IMR-90 (cell line): ENCODE results near the gene BTNL8. TPM values are rescaled to one million over a fixed set of nuclear protein-coding genes. Genes with fewer than 3 reads are reported as not detected.

Experiments used
- ATAC-seq: fragments of 200-7000 bp; cut with Tn5 transposase; 2 replicates; pipeline ENCODE4 v1.9.1; 2020; ENCODE audit warnings: low read depth, mild to moderate bottlenecking, moderate library complexity
- BruUV-seq: library from RNA; stranded (reverse); fragments of 400-500 nt; replicated peaks from 2 replicates; lab custom pipeline; 2021; lab: Mats Ljungman, UMichigan
- CTCF ChIA-PET: fragments of 300-600 bp; formaldehyde crosslinking; extraction: SDS; loops from one replicate; lab custom pipeline; 2021; ENCODE audit warnings: antibody characterized with exemption; lab: Yijun Ruan, JAX
- POLR2A ChIA-PET: fragments of 300-600 bp; sonication (Branson Sonifier 250); formaldehyde crosslinking; loops from one replicate; lab custom pipeline; 2022; ENCODE audit warnings: antibody characterized with exemption; ENCODE audit not compliant: unreplicated experiment; lab: Charles Lee
- DNase-seq: peaks from one replicate; pipeline ENCODE4 v3.0.0; 2013
- H2AFZ ChIP-seq: replicated peaks from 2 replicates; pipeline ENCODE3; 2013; ENCODE audit warnings: low read length, mild to moderate bottlenecking; ENCODE audit not compliant: poor library complexity
- H2AK5ac ChIP-seq: 2 replicates; pipeline ENCODE4 v1.6.1; 2013; ENCODE audit warnings: low read depth, low read length, inconsistent platforms
- H2AK9ac ChIP-seq: replicated peaks from 2 replicates; pipeline ENCODE3; 2013; ENCODE audit warnings: mild to moderate bottlenecking, low read depth, low read length, moderate library complexity; ENCODE audit not compliant: poor library complexity
- H2BK120ac ChIP-seq: 2 replicates; pipeline ENCODE4 v1.6.1; 2013; ENCODE audit warnings: low read depth, low read length, inconsistent platforms
- H2BK15ac ChIP-seq: 3 replicates; pipeline ENCODE4 v1.6.1; 2013; ENCODE audit warnings: low read depth, low read length, inconsistent platforms
- H2BK20ac ChIP-seq: 2 replicates; pipeline ENCODE4 v1.6.1; 2013; ENCODE audit warnings: low read depth, mild to moderate bottlenecking, inconsistent platforms, low read length, moderate library complexity
- H2BK5ac ChIP-seq: 2 replicates; pipeline ENCODE4 v1.6.1; 2013; ENCODE audit warnings: mild to moderate bottlenecking, low read depth, low read length, inconsistent platforms; ENCODE audit not compliant: poor library complexity, severe bottlenecking
- H3K14ac ChIP-seq: replicated peaks from 2 replicates; pipeline ENCODE4 v1.6.1; 2013; ENCODE audit warnings: low read depth, low read length, inconsistent platforms
- H3K18ac ChIP-seq: 2 replicates; pipeline ENCODE4 v1.6.1; 2013; ENCODE audit warnings: low read depth, low read length, control low read depth
- H3K23ac ChIP-seq: 2 replicates; pipeline ENCODE4 v1.6.1; 2013; ENCODE audit warnings: low read depth, low read length, inconsistent platforms
- H3K27ac ChIP-seq: 2 replicates; pipeline ENCODE4 v1.5.1; 2013; ENCODE audit warnings: mild to moderate bottlenecking, control low read depth, low read length; ENCODE audit not compliant: insufficient read depth
- H3K27me3 ChIP-seq: 2 replicates; pipeline ENCODE4 v1.6.1; 2013; ENCODE audit warnings: low read length; ENCODE audit not compliant: control insufficient read depth, insufficient read depth
- H3K36me3 ChIP-seq: 2 replicates; pipeline ENCODE4 v1.6.1; 2013; ENCODE audit warnings: low read length, mixed read lengths; ENCODE audit not compliant: control insufficient read depth, insufficient read depth
- H3K4ac ChIP-seq: 2 replicates; pipeline ENCODE4 v1.6.1; 2013; ENCODE audit warnings: low read depth, low read length, inconsistent platforms
- H3K4me1 ChIP-seq: 2 replicates; pipeline ENCODE4 v1.6.1; 2013; ENCODE audit warnings: low read length, mixed read lengths; ENCODE audit not compliant: control insufficient read depth, insufficient read depth
- H3K4me2 ChIP-seq: 2 replicates; pipeline ENCODE4 v1.6.1; 2013; ENCODE audit warnings: low read depth, mild to moderate bottlenecking, control low read depth, low read length, moderate library complexity
- H3K4me3 ChIP-seq: 2 replicates; pipeline ENCODE4 v1.5.1; 2013; ENCODE audit warnings: low read depth, mild to moderate bottlenecking, control low read depth, low read length, moderate library complexity; ENCODE audit not compliant: insufficient read depth
- H3K56ac ChIP-seq: 2 replicates; pipeline ENCODE4 v1.6.1; 2013; ENCODE audit warnings: low read length, inconsistent platforms; ENCODE audit not compliant: insufficient read depth; ENCODE audit errors: extremely low read depth
- H3K79me1 ChIP-seq, 2 experiments: 2 replicates each; pipeline ENCODE4 v1.6.1; 2013; ENCODE audit warnings: low read length in 2 of 2, inconsistent platforms in 1 of 2, low read depth in 1 of 2
- H3K9ac ChIP-seq: 2 replicates; pipeline ENCODE4 v1.6.1; 2013; ENCODE audit warnings: low read depth, low read length, control low read depth
- H3K9me1 ChIP-seq: 2 replicates; pipeline ENCODE4 v1.6.1; 2013; ENCODE audit warnings: low read length, inconsistent platforms; ENCODE audit not compliant: insufficient read depth
- H3K9me3 ChIP-seq: 2 replicates; pipeline ENCODE4 v1.6.1; 2013; ENCODE audit warnings: low read length; ENCODE audit not compliant: control insufficient read depth, insufficient read depth
- H4K20me1 ChIP-seq: 2 replicates; pipeline ENCODE4 v1.6.1; 2013; ENCODE audit warnings: low read length, inconsistent platforms; ENCODE audit not compliant: insufficient read depth
- H4K5ac ChIP-seq: 2 replicates; pipeline ENCODE4 v1.6.1; 2013; ENCODE audit warnings: mild to moderate bottlenecking, low read depth, low read length, control low read depth
- H4K8ac ChIP-seq, 2 experiments: 2 replicates each; pipeline ENCODE4 v1.6.1; 2013; ENCODE audit warnings: low read depth in 2 of 2, low read length in 2 of 2, control low read depth in 1 of 2, inconsistent platforms in 1 of 2
- H4K91ac ChIP-seq: 2 replicates; pipeline ENCODE4 v1.6.1; 2013; ENCODE audit warnings: low read depth, low read length, inconsistent platforms; ENCODE audit not compliant: insufficient read depth
- BHLHE40 ChIP-seq: fragments of 150-350 bp; IDR thresholded peaks from 2 replicates; pipeline ENCODE4 v1.6.1; 2016; ENCODE audit warnings: mild to moderate bottlenecking, low read depth, low read length
- CEBPB ChIP-seq: IDR thresholded peaks from 2 replicates; pipeline ENCODE4 v1.6.1; 2012; ENCODE audit warnings: low read depth, low read length, improper control_type of control experiment
- CHD1 ChIP-seq: IDR thresholded peaks from 2 replicates; pipeline ENCODE4 v1.6.1; 2012; ENCODE audit warnings: low read depth, low read length, improper control_type of control experiment
- CTCF ChIP-seq: conservative IDR thresholded peaks from 2 replicates; pipeline ENCODE4 v1.5.1; 2012; ENCODE audit warnings: mild to moderate bottlenecking, low read depth, low read length, improper control_type of control experiment
- ELK1 ChIP-seq: fragments of 150-350 bp; IDR thresholded peaks from 2 replicates; pipeline ENCODE4 v1.6.1; 2016; ENCODE audit warnings: low read depth, mild to moderate bottlenecking, low read length, moderate library complexity, borderline replicate concordance
- FOS ChIP-seq: fragments of 150-350 bp; IDR thresholded peaks from 2 replicates; pipeline ENCODE4 v1.6.1; 2016; ENCODE audit warnings: low read depth, low read length
- MAFK ChIP-seq: IDR thresholded peaks from 2 replicates; pipeline ENCODE4 v1.6.1; 2012; ENCODE audit warnings: low read depth, low read length, improper control_type of control experiment
- MAZ ChIP-seq: IDR thresholded peaks from 2 replicates; pipeline ENCODE4 v1.6.1; 2012; ENCODE audit warnings: low read depth, mild to moderate bottlenecking, low read length, improper control_type of control experiment, moderate library complexity, borderline replicate concordance
- MXI1 ChIP-seq: IDR thresholded peaks from 2 replicates; pipeline ENCODE4 v1.6.1; 2012; ENCODE audit warnings: low read depth, mild to moderate bottlenecking, low read length, moderate library complexity, borderline replicate concordance
- NFE2L2 ChIP-seq: fragments of 150-350 bp; IDR thresholded peaks from 2 replicates; pipeline ENCODE4 v1.6.1; 2016; ENCODE audit warnings: low read depth, mild to moderate bottlenecking, low read length
- POLR2A ChIP-seq: IDR thresholded peaks from 2 replicates; pipeline ENCODE4 v1.6.1; 2012; ENCODE audit warnings: mild to moderate bottlenecking, low read depth, low read length
- RAD21 ChIP-seq: IDR thresholded peaks from 2 replicates; pipeline ENCODE4 v1.6.1; 2012; ENCODE audit warnings: low read length, improper control_type of control experiment
- RCOR1 ChIP-seq: IDR thresholded peaks from 2 replicates; pipeline ENCODE4 v1.6.1; 2012; ENCODE audit warnings: mild to moderate bottlenecking, low read length, improper control_type of control experiment; ENCODE audit not compliant: insufficient replicate concordance
- RFX5 ChIP-seq: IDR thresholded peaks from 2 replicates; pipeline ENCODE4 v1.8.0; 2012; ENCODE audit warnings: low read depth, mild to moderate bottlenecking, low read length, moderate library complexity
- SMC3 ChIP-seq: fragments of 150-350 bp; IDR thresholded peaks from 2 replicates; pipeline ENCODE4 v1.6.1; 2016; ENCODE audit warnings: low read depth, mild to moderate bottlenecking, antibody characterized with exemption, low read length, moderate library complexity
- USF2 ChIP-seq: fragments of 150-350 bp; IDR thresholded peaks from 2 replicates; pipeline ENCODE4 v1.6.1; 2017; ENCODE audit warnings: mild to moderate bottlenecking, antibody characterized with exemption, low read length, low read depth
- WGBS, 2 experiments: methylation state at CpG; one replicate each; pipeline versions ENCODE4 v1.1.5 to v1.1.7; 2013; ENCODE audit warnings: missing lambda C conversion rate in 2 of 2; ENCODE audit not compliant: insufficient read length in 1 of 2; ENCODE audit errors: extremely low coverage in 2 of 2; 5-methylcytosine and 5-hydroxymethylcytosine counted together
- dilution Hi-C: fragments of 300-500 bp; cut with HindIII; formaldehyde crosslinking; loops from one replicate; pipeline ENCODE4 v1.14.3; 2018; ENCODE audit warnings: low sequenced_read_pairs; ENCODE audit not compliant: unreplicated experiment
- in situ Hi-C: fragments of 300-500 bp; cut with MboI; formaldehyde crosslinking; loops from 3 replicates; pipeline ENCODE4 v1.14.3; 2019; ENCODE audit warnings: low sequenced_read_pairs, inconsistent platforms, mixed read lengths
- intact Hi-C: fragments of 100-400 bp; cut with micrococcal nuclease; formaldehyde crosslinking; loops from 2 replicates; pipeline ENCODE4 v1.10.0; 2022
- polyA plus RNA-seq, 3 experiments: library from polyadenylated mRNA; depleted of rRNA; stranded (reverse); fragments of >200 nt; gene quantifications; 2 replicates each; pipeline ENCODE4 v1.2.3, GENCODE V29; 2012; ENCODE audit warnings: low replicate concordance in 1 of 3
- total RNA-seq: library from RNA; depleted of rRNA; stranded (reverse); fragments of >200 nt; gene quantifications from 2 replicates; pipeline ENCODE4 v1.2.3, GENCODE V29; 2012

Gene BTNL8
- total and polyA plus RNA-seq, 2 of the 4 experiments (the other 2 are of a cell fraction) = not detected

GRCh38 chr5:180852495-180852894 is 46.5 kb upstream of the BTNL8 start:
- H2AFZ ChIP-seq = no peak overlapping the region
- H3K27ac ChIP-seq = no peak overlapping the region
- no peaks in the 10 kb centered on the region; the same call in 1 of the 2 replicates for H3K9me1 ChIP-seq
- H3K9me3 ChIP-seq = peaks cover 37% of the 10 kb centered on the region
- H3K4me3 ChIP-seq = no peak overlapping the region
- intact Hi-C loops = no loop called here
- no peak overlapping the region for H4K91ac ChIP-seq
- H4K5ac ChIP-seq = no peak overlapping the region
- H3K36me3 ChIP-seq = peaks cover 38% of the 10 kb centered on the region
- H3K4me2 ChIP-seq = no peak overlapping the region
- no CpG with 5 or more reads among the region's 4 CpGs for WGBS, 2 experiments
- no peak overlapping the region for H3K23ac ChIP-seq
- H3K9ac ChIP-seq = no peak overlapping the region
- ChIA-PET POLR2A (no interaction called here), CTCF (interaction anchor here (0.6 kb wide), 2 partner anchors 315 to 406 kb away, joined by 5 to 8 read pairs; no protein-coding TSS in a partner anchor)
- no peaks in the 10 kb centered on the region for H3K4me1 ChIP-seq
- TF ChIP-seq BHLHE40 = no peak
- TF ChIP-seq CHD1 = no peak
- TF ChIP-seq SMC3 = no peak
- TF ChIP-seq NFE2L2 = no peak
- no peak for TF ChIP-seq POLR2A
- TF ChIP-seq FOS = no peak
- TF ChIP-seq RFX5 = no peak
- no peak for TF ChIP-seq MAZ
- TF ChIP-seq USF2 = no peak
- TF ChIP-seq ELK1 = no peak
- TF ChIP-seq RCOR1 = no peak
- TF ChIP-seq RAD21 = no peak
- no peak for TF ChIP-seq MAFK
- no peak for TF ChIP-seq CEBPB
- TF ChIP-seq MXI1 = no peak
- no peak for TF ChIP-seq CTCF
- no peak overlapping the region for H3K4ac ChIP-seq
- DNase-seq (peak; percentile 31), ATAC-seq (no peak)
- in situ Hi-C loops = no loop called here
- dilution Hi-C loops = no loop called here
- no peaks in the 10 kb centered on the region for H3K27me3 ChIP-seq
- no peak overlapping the region for H2BK5ac ChIP-seq
- no TSS peak for BruUV-seq
- no peak overlapping the region for H3K18ac ChIP-seq
- H3K79me1 ChIP-seq = peaks cover 5 to 16% of the 10 kb centered on the region in 2 experiments
- H2BK20ac ChIP-seq = no peak overlapping the region
- no peak overlapping the region for H2AK5ac ChIP-seq
- H4K8ac ChIP-seq = no peak overlapping the region
- no peak overlapping the region for H2BK120ac ChIP-seq
- H2BK15ac ChIP-seq = no peak overlapping the region
- H4K20me1 ChIP-seq = no peaks in the 10 kb centered on the region
- no peak overlapping the region for H3K56ac ChIP-seq
- H2AK9ac ChIP-seq = no peak overlapping the region
- H3K14ac ChIP-seq = no peak overlapping the region
